ENCODE data around the gene ADD2.
"Not testable (repeated sequence)": the region's sequence is repeated elsewhere in the genome, so short reads cannot be mapped to it uniquely, and the experiment has no call there.

The ADD2 gene, protein sequence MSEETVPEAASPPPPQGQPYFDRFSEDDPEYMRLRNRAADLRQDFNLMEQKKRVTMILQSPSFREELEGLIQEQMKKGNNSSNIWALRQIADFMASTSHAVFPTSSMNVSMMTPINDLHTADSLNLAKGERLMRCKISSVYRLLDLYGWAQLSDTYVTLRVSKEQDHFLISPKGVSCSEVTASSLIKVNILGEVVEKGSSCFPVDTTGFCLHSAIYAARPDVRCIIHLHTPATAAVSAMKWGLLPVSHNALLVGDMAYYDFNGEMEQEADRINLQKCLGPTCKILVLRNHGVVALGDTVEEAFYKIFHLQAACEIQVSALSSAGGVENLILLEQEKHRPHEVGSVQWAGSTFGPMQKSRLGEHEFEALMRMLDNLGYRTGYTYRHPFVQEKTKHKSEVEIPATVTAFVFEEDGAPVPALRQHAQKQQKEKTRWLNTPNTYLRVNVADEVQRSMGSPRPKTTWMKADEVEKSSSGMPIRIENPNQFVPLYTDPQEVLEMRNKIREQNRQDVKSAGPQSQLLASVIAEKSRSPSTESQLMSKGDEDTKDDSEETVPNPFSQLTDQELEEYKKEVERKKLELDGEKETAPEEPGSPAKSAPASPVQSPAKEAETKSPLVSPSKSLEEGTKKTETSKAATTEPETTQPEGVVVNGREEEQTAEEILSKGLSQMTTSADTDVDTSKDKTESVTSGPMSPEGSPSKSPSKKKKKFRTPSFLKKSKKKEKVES

DNA sequence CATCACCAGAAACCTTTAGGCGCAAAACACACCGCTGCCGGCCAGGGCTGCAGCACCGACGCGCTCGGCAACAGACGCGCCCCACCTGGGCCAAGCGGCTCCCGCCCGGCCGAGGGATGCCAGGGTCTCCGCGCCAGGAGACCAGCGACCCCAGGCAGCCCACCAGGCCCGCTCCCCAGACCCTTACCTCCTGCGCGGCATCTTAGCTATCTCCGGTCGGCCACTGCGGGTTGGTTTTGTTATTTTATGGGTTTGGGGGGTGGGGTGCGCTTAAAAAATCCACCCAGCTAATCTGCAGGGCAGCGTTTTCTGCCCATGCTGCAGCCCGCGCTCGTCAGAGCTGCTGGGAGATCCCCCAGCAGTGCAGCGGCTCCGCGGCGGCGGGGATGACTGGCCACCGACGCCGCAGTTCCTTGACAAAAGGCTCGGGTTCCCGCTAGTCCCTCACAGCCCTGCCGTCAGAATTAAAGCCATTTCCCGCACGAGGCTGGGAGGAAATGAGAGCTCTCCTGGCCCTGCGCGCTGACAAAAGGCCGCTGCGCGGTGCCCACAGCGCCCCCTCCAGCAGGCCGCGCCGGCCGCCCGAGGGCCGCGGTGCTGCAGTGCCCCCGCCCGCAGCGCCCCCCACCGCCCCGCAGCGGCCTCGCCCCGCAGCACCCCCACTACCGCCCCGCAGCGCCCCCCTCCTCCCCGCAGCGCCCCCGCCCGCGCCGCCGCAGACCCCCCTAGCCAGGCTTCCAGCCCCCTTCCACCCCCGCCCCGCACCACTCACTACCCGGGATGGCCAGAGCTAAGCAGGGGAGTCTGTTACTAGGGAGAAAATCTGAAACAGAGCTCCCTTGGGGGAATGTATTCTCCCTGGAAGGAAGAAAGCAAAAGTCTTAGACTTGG, at the start of gene ADD2:
Gene ADD2 (minus strand): TSS at position 502 of the 891 bp plus-strand sequence. CDS start 61,792 bp downstream, outside the sequence.
- no peak for DNase-seq (ENCODE audit: low spot score)

DNA sequence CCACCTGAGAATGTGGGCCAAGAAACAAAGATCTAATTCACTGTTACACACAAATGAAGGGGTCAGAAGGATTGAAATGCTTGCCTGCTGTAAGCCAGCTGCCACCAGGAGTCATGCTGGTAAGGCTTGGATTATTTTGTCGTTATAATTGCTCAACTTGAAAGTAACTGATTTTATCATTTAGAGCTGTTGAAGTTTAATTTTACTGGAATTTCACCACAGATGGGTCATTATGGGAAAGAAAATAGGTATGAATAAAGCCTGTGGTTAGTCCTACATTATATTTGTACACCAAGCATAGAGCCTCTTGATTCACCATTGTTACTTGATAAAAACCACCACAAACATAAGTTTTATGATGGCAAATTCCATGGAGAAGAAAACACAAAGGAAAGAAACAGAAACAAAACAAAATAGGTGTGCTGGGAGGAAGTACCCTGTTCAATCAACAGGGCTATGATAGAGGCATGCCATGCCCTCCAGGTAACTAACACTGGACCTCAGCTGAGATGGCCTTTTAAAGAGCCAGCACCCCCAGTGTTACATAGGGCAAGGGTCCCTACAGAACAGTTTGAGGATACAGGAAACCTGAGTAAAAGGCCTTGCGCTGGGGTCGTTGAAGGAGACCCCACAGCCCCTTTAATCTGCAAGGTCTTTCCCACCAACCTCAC, 49.4 kb upstream of the ADD2 start:
- no peak for DNase-seq (ENCODE audit: low spot score)

DNA sequence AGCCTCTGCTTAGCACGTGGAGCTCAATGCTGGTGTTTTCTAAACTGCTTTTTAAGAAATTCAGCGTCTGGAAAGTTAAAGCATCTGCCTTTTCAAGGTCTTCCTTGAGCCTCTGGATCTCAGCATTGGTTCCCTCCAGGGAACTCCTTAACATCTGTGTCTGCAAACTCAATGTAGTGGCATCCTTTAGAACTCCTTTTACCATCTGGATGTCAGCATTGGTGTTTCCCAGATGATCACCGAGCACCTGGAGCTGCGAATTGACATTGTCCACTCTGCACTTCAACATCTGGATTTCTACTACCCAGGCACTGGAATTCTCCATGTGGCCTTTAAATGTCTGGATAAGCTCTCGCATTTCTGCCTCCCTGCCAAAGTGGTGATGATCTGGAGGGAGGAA, 48.7 kb upstream of the ADD2 start:
- no peak for DNase-seq (ENCODE audit: low spot score)

DNA sequence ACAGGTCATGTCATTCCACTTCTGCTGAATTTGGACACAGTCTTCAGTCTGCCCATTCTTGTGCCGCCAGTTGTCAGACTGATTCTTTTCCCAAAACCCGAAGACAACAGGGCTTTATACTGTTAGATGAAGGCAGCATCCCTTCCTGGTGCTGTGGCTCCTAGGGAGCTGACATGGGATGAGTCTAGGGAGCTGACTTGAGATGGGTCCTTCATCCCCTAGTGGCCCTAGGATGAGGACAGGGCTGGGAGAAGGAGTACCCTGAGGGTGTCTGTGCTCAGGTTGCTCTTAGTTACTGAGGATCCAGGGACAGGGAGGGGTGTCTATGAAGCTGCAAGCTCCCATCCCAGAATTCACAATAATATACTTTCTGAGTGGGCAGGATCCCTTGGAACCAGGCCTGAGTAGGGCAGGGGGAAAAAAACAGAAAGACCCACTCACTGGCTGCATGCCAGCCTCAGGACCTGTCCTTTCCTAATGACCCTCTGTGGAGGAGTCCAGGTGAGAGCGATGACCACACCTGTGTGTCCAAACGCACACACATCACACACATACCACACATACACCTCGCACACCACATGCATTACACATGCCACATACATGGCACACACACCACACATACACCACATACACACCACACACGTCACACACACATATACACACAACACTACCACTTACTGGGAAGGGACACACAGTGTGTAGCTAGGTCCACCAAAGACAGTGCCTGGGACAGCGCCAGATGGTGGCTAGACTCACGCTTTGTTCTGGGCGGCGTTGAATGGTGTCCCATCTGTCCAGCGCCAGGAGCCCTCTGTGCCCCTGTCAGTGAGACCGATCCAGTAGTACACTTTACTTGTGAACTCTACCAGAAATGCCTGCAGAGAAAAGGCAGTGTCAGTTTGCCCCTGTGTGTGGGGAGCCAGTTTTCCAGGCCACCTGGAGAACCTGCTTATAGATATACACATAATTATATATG, 41.3 kb upstream of the ADD2 start:
- DNase-seq (ENCODE audit: low spot score): no peak

DNA sequence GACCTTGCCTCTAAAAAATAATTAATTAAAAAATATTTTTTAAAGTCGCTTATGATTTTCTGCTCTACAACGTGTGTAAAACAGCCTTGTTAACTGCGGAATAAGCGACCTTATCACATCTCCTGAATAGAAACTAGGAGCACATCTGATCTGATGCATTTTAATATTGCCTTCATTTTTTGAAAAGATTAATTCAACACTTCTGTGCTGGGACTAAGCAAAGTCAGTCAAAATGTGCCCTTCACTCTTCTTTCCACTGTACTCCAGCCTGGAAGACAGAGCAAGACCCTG, 39.8 kb upstream of the ADD2 start:
- no peak for DNase-seq (ENCODE audit: low spot score)

DNA sequence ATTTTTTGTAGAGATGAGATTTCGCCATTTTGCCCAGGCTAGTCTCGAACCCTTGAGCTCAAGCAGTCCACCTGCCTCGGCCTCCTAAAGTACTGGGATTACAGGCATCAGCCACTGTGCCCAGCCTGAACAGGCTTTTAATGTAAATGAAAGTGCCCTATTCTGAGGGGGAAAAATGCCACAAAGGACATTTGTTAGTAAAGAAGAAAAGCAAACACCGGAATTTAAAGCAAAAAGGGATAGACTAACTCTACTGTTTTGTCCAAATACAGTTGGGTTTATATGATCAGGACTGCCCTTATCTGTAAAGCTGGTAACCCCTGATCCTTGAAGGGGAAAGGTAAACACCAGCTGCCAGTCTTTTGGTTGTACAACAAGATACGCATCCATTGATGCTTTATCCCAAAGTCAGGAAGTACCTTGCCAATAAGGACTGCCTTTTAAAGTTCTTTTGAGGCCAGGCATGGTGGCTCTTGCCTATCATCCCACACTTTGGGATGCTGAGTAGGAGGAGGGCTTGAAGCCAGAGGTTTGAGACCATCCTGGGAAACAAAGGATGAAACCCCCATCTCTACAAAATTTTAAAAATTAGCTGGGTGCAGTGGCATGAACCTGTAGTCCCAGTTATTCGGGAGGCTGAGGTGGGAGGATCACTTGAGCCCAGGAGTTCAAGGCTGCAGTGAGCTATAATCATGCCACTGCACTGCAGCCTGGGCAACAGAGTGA, 39.3 kb upstream of the ADD2 start:
- no peak for DNase-seq (ENCODE audit: low spot score)

DNA sequence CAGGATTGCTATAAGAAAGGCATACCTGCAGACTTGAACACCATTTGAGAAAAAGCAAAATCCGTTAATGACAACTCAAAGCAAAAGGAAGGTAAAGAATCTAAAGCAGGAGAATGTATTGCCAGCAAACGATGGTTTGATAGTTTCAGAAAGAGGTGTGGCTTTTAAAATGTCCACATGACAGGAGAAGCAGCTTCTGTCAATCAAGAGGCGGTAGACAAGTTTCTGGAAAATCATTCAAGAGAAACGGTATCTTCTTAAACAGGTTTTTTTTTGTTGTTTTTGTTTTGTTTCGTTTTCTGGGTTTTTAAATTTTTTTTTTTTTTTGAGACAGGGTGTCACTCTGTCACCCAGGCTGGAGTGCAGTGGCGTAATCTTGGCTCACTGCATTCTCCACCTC, 38.6 kb upstream of the ADD2 start:
- DNase-seq (ENCODE audit: low spot score): no peak

DNA sequence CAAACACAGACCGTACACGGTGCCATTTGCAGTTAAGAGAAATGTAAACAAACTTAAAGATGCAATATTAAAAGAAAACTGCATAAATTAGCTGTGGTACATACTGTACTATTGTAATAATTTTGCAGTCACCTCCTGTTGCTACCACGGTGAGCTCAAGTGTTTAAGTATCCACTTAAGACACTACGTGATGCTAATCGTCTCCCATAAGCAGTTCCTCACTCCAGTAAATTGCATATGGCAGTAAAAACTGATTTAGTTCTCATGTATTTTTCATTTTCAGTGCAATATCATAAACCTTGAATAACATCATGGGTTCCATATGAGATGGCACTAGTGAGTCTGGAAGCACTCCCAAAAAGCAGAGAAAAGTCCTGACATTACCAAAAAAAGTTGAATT, 38.0 kb upstream of the ADD2 start:
- no peak for DNase-seq (ENCODE audit: low spot score)

DNA sequence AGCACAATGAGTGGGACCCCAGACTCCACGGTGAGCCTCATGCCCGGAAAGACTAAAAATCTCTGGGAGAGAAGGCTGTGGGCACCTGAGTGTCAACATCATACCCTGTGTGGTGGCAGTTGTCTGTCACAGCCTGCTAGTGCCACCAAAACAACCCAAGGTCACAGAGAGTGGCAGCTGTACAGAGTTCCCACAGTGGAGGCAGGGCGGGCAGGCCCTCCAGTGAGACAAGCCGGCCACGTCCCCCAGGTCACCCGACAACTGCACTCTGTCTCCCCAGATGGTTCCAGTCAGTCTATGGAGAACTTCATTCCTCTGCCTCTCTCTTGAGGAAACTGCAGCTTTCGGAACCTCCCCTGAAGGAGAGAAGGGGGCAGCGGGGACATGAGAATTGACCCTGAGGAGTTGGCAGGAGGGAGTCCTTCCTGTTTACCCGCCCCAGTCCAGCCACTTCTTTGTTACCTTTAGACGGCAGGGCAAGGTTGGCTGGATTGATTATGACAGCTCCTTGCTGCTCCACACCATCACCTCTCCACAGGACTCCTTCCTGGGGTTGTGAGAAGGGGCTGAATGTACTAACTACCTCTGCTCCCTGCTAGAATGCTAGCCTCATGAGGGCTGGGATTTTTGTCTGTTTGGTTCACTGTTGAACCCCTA, 33.7 kb upstream of the ADD2 start:
- DNase-seq (ENCODE audit: low spot score): no peak

DNA sequence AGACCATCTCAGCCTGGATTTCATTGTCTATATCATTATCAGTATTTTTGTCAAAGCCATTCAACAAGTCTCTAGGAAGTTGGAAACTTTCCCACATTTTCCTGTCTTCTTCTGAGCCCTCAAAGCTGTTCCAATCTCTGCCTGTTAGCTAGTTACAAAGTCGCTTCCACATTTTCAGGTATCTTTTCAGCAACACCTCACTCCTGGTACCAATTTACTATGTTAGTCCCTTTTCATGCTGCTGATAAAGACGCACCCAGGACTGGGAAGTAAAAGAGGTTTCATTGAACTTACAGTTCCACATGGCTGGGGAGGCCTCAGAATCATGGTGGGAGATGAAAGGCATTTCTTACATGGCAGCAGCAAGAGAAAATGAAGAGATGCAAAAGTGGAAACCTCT, 31.7 kb upstream of the ADD2 start:
- no peak for DNase-seq (ENCODE audit: low spot score)

DNA sequence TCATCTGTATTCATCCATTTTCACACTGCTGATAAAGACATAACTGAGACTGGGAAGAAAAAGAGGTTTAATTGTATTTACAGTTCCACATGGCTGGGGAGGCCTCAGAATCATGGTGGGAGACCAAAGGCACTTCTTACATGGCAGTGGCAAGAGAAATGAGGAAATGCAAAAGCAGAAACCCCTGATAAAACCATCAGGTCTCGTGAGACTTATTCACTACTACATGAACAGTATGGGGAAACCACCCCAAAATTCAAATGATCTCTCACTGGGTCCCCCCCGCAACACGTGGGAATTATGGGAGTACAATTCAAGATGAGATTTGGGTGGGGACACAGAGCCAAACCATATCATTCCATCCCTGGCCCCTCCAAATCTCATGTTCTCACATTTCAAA, 30.0 kb upstream of the ADD2 start:
- DNase-seq (ENCODE audit: low spot score): not testable (repeated sequence)

DNA sequence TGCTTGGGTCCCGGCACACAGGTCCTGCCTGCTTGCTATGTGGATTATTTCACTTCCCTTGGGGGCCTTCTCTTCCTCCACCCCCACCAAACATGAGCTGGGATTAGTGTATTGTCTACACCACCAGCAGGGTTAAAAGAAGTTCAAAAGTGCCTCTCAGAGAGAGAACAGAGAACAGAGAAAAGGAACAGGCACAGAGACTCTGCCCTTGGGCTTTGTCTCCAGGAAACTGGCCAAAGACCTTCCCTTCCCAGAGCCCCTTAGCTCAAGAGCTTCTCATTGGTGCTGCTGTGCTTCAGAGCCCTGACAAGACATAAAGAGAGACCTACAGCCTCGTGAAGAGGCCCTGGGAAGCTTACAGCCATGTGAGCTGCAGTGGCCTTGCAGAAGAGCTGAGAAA, 29.5 kb upstream of the ADD2 start:
- DNase-seq (ENCODE audit: low spot score): no peak

DNA sequence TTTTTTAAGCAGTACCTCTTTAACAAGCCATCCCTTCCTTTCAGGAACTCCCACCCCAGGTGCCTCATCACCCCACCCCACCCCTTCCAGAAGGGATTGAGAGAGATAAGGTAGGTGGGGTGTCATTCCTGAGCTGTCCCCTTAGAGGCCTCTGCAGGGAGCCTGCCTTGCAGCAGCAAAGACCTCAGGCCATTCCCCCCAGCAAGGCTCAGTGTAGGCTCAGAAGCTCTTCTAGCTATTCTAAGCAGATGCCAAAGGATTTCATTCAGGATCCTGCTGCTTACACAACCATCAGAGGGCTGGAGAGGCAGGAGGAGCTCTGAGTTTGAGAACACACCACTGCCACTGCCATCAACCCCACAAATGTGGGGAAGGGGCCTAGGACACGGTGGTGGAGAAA, 28.3 kb upstream of the ADD2 start:
- no peak for DNase-seq (ENCODE audit: low spot score)

DNA sequence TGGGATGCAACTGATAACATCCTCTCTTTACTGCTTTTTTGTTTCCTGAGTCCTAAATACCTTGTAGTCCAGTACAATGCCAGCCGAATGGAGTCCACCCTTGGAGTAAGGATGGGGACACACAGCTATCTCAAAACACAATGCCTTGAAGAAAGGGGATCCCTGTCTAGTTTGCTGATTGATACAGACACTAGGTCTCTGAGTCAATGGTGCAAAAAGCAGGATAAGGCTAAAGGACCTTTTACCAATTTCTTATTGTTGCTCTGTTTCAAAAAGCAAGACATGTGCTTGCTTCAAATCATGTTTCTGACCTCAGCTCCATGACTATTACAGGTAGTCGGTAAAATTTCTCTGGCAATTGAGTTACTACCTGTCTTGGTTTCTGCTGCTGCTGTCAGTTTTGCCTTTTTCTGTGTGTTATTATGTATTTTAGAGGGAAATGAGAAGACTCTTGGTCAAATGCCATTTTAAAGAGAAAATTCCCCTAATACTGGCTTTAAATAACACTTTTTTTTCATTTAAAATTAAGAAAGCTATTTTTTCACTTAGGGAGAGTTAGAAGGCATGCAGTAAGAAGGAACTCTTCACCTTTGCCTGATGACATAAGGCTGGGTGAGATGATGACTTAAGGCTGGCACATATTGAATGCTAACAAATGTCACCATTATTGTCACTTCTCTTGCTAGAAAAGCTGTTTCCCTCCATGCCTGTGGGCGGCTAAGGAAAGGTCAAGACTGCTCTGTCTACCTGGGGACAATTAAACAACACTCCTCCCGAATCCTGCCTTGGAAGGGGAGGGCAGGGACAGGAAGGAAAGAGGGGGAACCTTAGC, 27.4 kb upstream of the ADD2 start:
- no peak for DNase-seq (ENCODE audit: low spot score)

DNA sequence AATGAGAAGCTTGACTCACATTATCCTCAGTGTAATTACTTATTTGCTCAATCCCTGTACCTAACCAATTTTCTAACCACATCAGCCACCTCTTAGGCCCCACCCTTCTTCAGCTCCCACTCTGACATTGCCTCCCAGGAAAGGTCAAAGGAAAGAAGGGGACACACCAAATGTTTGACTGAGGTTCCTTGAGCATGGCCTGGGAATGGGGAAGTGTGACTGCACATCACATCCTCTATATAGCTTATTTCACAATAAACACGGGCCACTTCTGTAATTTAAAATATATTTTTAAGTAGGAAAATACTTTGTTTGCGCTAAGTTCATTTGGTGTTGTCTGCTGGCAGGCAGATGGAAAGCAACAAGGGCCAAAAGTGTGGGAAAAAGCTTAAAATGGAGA, 25.4 kb upstream of the ADD2 start:
- DNase-seq (ENCODE audit: low spot score): no peak

DNA sequence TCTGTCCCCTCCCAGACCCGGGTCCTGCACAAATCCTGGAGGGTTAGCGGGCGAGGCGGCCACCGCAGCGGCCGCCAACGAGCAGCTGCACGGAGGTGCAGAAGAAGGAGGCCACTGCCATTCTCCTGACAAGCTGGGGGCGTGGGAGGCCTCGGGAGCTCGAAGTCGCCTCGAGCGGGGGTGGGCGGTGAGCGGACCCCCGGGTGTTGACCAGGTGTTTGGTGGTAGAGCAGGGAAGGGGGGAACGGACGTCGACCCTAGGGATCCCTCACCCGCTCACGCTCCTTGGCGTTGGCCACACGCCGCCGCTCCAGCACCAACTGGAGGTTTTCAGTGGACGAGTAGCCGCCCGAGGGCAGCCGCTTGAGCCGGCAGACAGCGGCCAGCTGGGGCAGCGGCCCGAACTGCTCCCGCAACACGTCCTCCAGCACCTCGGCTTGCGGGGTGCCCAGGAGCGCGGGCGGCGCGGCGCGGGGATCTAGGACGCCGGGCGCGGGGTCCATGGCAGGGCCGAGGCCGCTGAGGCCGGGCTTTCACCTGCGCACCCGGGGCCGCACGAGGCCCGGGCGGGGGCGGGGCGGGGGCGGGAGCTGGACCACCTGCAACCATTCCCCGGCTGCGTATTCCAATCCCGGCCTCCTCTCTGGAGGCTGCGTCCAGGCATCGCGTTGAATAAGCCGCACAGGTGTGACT, 22.3 kb upstream of the ADD2 start, which contains the start of gene FIGLA:
Gene FIGLA (minus strand): TSS at position 508 of the 693 bp plus-strand sequence. CDS start 5 bp downstream, at position 503.
- no peak for DNase-seq (ENCODE audit: low spot score)

DNA sequence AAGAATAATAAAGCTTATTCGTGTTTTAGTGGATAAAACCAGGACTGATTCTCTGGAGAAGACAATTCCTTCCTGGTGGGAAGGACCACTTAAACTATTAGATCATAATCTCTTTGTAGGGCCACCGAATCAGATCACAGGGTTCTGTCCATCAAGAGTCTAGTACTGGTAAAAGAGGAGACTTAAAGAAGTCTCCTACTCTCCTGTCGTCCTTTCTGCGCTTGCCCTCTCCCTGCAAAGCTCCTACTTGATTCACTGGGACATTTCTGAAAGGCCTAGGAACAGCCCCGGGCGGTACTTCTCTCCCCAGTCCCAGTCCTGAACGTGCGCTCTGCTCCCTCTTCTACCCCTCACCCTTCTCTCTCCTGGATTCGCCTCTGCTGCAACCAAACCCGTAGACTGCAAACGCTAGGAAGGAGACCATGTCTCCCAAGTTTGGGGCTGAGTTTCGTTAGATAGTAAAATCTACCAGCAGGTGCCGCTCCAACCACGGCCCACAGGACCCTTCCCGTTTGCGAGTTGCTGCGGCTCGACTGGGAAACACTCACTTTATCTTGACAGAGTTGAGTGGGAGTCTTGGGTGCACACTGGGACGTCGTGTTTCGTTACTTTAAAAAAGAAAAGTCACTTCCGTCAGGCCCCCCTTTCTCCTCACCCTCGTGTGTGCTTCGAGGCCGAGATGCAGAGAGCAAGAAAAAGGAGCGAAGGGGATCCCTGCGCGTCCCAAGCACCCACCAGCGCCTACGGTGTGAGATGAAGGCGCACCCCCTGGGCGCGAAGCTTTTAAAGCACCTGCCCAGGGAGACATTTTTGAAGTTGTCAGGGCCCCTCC, 21.5 kb upstream of the ADD2 start:
- DNase-seq (ENCODE audit: low spot score): no peak

Data from LoVo (cell line).